ENCODE results near the gene JAG2. TPM values are rescaled to one million over a fixed set of nuclear protein-coding genes. Genes with fewer than 3 reads are reported as not detected.

The JAG2 gene
- polyA plus RNA-seq, 1 donor, result 40.4 TPM

- DNase-seq (ENCODE audit: low read depth), result no peak
These were observed 28.7 kb downstream of the JAG2 start for GRCh38 chr14:105139831-105140239.

GRCh38 chr14:105139212-105139825 lies 29.3 kb downstream of the JAG2 start:
- no peak for DNase-seq (ENCODE audit: low read depth)

- no peak for DNase-seq (ENCODE audit: low read depth)
These were observed 29.9 kb downstream of the JAG2 start for GRCh38 chr14:105138551-105139111.

- DNase-seq (ENCODE audit: low read depth), result no peak
These were observed 30.5 kb downstream of the JAG2 start for GRCh38 chr14:105138021-105138541.

- DNase-seq (ENCODE audit: low read depth), result no peak
These were observed 31.0 kb downstream of the JAG2 start for GRCh38 chr14:105137481-105138020.

- DNase-seq (ENCODE audit: low read depth), result no peak
These were observed 31.9 kb downstream of the JAG2 start for GRCh38 chr14:105136401-105137322.

- DNase-seq (ENCODE audit: low read depth), result no peak
These were observed 32.7 kb downstream of the JAG2 start for GRCh38 chr14:105135700-105136395.

- no peak for DNase-seq (ENCODE audit: low read depth)
These were observed 35.5 kb downstream of the JAG2 start for GRCh38 chr14:105132921-105133654.

GRCh38 chr14:105131241-105131640 lies 37.3 kb downstream of the JAG2 start:
- DNase-seq (ENCODE audit: low read depth), result no peak

- no peak for DNase-seq (ENCODE audit: low read depth)
These were observed 40.5 kb downstream of the JAG2 start for GRCh38 chr14:105128059-105128458.

GRCh38 chr14:105126981-105127329 lies 41.6 kb downstream of the JAG2 start:
- no peak for DNase-seq (ENCODE audit: low read depth)

GRCh38 chr14:105126126-105126980 lies 42.2 kb downstream of the JAG2 start:
- DNase-seq (ENCODE audit: low read depth), result no peak

GRCh38 chr14:105124823-105125222 lies 43.8 kb downstream of the JAG2 start:
- no peak for DNase-seq (ENCODE audit: low read depth)

- no peak for DNase-seq (ENCODE audit: low read depth)
These were observed 44.4 kb downstream of the JAG2 start for GRCh38 chr14:105123981-105124765.

GRCh38 chr14:105123064-105123665 lies 45.4 kb downstream of the JAG2 start:
- DNase-seq (ENCODE audit: low read depth), result no peak

GRCh38 chr14:105120056-105120455 lies 48.5 kb downstream of the JAG2 start:
- DNase-seq (ENCODE audit: low read depth), result no peak

- DNase-seq (ENCODE audit: low read depth), result no peak
These were observed 49.1 kb downstream of the JAG2 start for GRCh38 chr14:105119408-105120025.
